GM19328 (cell line): ENCODE data around the gene DIP2A.

ENCODE experiments used
- ATAC-seq: cut with Tn5 transposase; IDR thresholded peaks from one replicate; pipeline ENCODE4 v1.9.1; 2021; ENCODE audit warnings: mild to moderate bottlenecking, moderate library complexity; ENCODE audit not compliant: unreplicated experiment

Gene DIP2A

DNA sequence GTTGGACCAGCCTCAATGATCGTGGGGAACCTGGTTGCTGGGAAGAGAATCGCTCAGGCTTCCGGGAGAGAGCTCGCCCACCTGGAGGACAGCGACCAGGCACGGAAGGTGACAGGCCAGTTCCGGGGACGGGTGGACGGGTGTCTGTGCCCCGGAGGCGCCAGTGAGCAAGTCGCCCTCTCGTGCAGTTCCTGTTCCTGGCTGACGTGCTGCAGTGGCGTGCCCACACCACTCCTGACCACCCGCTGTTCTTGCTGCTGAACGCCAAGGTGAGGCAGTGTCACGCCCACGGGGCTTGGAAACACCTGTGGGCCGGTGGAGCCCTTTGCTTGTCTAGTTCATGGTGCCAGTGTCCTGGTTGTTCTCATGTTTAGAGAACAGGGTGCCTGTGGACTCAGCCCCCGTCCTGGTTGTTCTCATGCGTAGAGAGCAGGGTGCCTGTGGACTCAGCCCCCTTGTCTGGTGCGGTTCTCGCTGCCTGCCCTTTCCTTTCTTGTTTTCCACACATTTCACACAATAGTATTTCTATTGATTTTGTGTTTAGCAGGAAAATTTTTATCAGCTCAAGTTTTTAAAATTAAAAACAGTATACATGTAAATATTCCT, 93.0 kb downstream of the DIP2A start:
- ATAC-seq = no peak

DNA sequence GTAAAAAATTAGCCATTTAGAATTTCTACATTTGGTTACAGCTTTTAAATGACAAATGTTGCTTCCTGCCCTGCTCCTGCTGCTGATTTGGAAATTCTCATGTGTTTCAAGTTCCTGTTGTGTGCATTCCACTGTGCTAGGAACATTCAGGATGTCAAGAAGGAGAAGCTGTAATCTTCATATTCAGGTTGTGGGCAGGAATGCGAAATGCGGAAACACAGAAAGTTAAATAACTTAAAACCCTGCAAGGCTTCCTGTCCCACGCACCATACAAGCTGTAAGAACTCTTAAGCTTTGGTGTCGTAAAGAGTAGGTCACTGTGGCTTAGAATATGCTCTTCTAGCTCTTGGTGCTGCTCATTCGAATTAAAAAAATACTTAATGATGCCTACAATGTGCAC, 93.6 kb downstream of the DIP2A start:
- ATAC-seq = no peak

DNA sequence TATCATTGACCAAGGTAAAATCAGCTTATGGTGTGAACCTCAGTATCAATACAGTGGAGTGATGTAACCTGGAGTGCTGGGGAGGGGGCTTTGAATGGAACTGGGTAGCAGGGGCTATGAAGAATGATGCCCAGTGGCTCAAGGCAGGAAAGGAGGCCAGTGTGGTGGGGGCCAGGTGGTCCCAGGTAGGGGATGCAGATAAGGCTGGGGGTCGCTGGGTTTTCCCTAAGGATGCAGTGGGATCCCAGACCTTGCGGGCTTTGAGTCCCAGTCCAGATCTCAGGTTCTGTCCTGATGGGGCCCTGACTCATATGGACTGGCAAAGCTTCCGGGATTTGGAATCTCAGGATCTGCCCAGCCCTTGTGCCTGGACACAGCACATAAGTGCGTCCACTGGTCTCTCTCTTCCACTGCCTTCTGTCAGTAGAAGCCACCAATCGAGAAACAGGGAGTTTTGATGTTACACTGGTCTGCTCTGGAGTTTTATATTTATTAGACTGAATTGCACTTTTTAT, 94.2 kb downstream of the DIP2A start:
- no peak for ATAC-seq

DNA sequence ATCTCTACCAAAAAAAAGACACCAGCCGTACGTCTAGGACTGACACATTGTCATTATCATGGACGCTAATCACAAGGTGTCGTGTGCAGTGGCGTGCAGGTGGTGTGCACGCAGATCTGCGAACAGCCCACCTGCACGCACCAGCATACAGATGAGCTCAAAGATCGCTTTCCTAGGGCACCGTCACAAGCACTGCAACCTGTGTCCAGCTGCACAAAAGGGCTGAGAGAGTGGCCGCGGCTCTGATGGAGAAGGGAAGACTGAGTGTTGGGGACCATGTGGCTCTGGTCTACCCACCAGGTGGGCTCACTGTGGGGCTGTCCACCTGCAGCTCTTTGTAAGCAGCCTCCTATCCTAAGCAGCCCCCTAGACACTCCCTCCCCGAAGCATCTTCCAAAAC, 95.3 kb downstream of the DIP2A start:
- ATAC-seq = no peak

DNA sequence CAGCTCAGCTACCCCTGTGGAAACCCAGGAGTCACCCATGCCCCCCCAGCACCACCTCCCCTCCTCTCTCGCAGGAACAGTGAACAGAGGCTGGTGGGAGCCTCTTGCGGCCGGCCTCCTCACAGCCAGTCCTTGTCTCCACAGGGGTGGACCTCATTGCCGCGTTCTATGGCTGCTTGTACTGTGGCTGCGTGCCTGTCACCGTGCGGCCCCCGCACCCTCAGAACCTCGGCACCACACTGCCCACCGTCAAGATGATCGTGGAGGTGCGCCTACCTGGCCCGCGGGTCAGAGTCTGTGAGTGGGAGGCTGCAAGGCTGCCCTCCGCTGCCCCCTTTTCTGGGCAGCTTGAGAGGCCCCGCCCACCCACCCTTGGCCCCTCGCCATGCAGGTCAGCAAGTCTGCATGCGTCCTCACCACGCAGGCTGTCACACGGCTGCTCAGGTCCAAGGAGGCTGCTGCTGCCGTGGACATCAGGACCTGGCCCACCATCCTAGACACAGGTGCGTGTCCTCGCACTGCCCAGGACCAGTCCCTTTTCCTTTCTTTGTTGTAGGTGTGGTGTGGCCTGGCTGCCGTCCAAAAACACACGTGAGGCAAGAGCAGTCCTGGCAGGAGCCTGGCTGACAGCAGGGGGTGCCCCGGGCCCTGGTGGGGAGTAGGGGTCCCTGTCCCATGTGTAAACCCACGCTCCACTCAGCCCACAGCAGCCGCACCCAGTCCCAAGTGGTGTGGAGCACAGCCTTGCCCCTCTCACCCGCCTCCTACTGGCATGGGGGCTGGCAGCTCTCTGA, 95.9 kb downstream of the DIP2A start:
- no peak for ATAC-seq

DNA sequence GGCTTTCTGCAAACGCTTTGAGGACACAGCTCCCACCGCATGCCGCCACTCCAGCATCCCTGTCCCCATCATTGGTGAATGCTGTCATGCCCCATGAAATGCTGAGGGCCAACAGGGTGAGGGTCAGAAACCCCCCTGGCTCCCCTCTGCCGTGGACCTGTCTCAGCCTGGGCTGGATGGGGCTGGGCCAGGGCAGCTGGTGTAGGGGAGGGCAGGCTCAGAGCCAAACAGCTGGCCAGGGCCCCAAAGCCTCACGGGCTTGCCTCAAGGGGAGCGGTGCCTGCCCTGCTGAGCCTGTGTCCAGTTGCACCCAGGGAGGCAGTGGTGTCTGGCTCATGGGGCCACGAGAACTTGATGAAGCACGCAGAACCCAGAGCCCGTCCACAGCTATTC, 96.5 kb downstream of the DIP2A start:
- no peak for ATAC-seq

DNA sequence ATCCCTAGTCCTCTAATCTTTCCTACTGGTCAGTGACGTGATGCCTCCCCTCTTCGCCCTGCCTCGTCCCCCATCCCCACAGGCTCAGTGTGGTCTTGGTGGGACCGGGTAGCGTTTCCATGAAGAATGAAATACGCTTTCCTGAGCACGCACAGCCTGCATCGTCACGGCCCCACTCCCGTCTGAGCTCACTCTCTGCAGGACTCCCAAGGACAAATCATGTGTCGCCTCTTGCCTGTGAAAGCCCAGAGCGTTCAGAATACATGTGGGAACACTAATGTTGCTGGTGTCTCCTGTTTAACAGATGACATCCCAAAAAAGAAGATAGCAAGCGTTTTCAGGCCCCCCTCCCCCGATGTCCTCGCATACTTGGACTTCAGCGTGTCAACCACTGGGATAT, 97.0 kb downstream of the DIP2A start:
- no peak for ATAC-seq

DNA sequence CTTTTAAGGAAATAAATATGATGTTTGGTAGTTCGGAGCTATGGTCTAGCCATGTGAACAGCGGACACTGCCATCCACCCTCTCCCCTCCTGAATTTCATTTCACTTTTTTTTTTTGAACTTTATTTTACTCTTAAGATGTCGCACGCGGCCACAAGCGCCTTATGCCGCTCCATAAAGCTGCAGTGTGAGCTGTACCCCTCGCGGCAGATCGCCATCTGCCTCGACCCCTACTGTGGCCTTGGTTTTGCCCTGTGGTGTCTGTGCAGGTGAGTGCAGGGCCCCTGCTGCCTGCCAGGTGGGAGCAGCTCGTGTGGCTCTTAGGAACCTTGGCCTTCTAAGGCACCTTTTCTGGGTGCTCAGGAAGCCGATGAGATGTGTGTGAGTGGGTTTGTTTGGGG, 98.1 kb downstream of the DIP2A start:
- ATAC-seq = no peak

DNA sequence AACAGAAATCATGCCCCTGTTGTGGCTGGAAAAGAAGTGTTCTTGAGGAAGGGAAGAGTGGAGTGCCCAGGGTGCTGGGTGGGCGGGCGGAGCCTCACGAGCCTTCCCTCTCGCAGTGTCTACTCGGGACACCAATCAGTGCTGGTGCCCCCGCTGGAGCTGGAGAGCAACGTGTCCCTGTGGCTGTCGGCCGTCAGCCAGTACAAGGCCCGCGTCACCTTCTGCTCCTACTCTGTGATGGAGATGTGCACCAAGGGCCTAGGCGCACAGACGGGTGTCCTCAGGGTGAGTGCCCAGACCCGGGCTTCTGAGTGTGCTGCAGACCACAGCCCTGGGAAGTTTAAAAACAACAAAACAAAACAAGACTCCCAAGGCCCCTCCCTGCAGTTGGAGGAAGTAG, 98.8 kb downstream of the DIP2A start:
- ATAC-seq = no peak

DNA sequence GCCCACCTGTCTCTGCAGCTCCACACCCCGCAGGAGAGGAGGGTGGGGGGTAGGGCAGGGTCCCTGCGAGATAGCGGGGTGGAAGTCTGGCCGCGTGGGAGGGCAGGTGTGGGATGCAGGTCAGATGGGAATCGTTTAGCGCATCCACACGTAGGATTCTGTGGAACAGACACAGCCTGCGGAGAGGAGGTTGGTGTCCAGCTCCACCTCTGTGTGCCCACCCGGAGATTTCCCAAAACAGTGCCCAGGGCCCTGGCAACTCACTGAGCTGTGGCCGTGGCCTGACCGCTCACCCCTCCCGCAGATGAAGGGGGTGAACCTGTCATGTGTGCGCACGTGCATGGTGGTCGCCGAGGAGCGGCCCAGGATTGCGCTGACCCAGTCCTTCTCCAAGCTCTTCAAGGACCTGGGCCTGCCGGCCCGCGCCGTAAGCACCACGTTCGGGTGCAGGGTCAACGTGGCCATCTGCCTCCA, 99.3 kb downstream of the DIP2A start:
- ATAC-seq = no peak

DNA sequence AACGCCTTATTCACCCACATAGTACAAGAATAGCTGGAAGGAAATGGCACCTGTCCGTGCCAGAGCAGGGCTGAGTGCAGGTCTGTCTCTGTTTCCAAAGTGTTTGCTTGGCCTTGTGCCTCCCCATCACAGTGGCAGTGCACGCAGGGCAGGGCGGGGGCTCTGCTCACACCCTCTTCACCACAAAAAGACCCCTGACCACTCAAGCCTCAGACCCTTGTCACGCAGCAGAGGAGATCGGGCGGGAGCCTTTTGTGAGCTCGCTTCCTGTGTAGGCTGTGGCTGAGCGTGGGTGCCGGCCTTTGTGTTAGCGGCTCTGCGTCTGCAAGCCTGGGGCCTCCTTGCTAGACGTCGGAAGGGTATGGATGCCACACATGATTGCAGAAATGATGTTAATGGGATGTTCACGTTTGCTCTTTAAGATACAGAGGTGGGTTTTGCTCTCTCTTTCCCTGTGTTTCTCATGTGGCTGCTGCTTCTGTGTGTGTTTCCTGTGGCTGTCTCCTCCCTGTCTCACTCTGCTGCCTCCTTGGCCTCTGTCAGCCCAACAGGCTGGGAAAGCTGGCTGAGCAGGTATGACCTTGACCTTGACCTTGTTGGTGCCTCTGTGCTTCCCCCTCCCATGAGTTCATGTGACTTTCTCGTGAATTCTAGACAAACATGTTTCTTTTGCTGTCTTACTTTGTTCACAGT, 100.7 kb downstream of the DIP2A start:
- ATAC-seq = no peak

DNA sequence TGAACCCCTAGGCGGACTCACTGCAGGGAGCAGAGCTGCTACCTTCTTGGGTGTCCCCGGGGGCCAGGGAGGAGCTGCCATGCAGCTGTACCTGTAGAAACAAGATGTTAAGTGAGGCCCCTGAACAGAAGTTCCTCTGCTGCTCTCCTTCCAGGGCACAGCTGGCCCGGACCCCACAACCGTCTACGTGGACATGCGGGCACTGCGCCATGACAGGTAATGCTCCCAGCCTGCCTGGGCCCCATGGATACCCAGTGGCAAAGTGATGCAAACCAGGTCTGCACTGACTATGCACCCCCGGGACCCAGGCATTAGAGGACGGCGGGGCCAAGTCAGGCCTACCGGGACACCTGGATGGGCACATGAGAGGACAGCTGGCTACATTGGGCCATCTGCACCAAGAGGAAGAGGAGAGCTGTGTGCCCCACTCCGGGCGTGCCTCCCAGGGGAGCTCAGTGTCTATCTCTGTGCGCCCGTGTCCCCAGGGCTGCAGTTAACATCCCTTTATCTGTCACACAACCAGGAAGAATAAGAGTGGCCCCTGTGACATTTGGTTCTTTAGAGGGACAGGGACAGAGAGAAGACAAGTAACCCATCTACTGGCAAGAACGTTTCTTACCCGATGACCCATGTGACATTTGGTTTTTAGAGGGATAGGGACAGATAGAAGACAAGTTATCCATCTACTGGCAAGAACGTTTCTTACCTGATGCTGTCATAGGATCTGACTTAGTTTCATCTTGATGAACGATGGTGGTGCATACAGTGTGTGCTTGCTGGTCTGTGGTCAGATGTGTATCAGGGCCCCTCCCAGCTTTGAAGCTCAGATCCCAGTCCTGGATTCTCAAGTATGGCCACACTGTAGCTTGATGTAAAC, 102.1 kb downstream of the DIP2A start:
- ATAC-seq = no peak

DNA sequence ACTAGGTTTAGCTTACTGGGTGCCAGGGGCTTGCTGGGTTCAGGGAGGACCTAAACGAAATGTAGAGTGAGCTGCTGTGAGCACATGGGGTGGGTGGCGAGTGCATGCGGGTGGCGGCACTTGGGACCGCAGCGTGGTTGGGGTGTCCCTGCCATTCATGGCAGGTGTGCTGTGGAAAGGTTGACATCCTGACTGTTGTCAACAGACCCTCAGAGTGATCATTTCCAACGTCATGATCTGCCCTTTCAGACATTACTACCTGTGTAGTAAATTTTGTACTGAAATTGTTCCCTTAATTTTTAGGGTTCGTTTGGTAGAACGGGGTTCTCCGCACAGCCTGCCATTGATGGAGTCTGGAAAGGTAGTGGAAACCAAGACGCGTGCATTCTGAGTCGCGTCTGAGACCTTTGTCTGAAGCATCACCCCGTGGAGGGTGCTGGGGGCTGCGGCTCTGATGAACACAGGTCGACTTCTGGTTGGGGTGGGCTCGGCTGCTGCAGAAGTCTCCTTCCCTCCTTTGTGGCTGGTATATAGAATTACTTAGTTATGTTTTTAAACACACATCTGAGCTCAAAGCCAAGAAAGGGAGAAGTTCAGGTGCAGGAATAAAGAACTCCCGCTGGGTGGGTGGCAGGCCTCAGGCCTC, 102.9 kb downstream of the DIP2A start:
- no peak for ATAC-seq

DNA sequence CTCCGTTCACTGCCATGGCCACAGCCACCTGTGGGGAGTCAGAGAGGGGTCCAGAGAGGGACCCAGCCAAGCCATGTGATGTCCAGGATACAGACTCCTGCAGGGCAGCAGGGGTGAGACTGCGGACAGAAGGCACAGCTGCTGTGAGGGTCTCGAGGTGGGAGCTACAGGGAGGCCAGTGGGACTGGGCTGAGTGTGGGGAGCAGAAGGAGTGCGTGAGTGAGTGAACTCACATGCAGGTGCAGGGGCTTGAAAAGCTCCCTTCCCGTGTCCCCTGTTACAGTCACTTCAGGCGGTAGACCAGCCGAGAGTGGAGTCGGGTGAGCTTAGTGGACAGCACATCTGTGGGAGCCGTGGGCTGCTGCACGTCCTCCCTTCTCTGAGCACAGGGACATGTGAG, 103.8 kb downstream of the DIP2A start:
- ATAC-seq = no peak

DNA sequence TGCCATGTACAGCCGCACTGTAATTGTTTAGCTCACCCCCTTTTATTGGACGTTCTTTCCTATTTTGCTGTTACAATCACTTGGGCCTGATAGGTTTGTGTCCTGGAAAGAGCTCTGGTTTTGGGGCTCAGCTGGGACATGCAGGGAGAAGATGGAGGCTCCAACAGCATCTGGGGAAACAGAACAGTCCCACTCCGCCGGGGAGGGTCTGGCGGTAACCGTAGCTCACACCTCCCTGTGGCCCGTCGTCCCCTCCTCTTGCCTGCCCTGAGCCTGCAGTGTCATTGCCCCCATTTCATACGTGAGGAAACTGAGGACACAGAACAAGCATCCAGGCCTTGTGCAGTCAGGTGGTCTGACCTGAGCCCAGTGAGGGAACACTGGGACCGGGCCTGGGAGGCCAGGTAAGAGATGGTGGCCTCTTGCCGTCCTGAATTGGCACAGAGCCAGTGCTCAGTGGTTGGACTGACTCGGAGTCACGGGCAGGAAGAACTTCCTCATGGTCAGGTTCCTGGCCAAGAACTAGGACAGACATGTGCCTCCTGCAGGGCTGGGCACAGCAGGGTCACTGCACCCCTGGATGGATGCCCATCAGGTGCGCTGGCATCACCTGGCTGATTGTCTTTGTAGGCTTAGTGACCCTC, 104.4 kb downstream of the DIP2A start:
- ATAC-seq = no peak

DNA sequence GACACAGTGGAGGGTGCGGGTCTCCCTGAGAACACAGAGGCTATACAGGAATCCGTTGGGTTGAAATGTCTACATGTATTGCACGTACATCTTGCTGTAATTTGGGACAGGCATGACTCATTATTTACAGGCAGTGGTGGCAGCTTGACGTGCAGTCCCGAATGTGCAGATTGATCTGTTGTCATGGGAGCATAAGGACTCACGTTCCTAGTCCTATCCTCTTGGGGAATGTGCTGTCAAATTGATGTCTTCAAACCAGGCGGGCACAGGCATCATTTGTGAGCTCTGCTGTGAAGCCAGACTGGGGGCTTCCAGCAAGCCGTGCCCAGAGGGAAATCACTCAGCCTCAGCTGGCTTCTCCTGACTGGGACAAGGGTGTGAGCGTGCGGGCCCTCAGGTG, 105.7 kb downstream of the DIP2A start:
- ATAC-seq = no peak

DNA sequence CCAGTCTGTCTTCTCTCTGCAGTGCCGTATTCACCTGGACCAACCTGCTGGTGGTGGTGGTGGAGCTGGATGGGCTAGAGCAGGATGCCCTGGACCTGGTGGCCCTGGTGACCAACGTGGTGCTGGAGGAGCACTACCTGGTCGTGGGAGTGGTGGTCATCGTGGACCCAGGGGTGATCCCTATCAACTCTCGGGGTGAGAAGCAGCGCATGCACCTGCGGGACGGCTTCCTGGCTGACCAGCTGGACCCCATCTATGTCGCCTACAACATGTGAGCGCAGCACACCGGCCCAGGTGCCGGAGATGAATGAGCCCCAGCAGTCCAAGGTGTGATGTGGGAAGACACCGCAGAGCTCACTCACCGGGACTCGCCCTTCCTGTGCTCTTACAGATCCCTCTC, 108.7 kb downstream of the DIP2A start:
- ATAC-seq = no peak

DNA sequence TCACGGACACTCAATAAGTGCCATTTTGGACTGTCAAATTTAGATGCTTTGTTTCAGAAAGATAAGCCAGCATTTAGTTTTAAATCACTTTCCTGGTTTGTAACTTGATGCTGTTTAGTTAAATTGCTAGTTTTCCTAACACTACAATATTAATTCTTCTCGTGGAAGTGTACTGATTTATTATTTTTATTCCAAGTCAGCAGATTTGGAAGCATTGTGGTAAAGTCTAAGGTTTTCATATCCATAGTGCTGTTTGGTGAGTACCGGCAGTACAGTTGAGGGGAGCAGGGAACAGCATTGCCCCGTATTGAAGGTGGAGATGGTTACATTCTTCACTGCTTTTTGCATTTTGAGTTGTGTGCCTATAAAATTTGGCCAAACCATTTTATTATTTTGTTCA, 109.9 kb downstream of the DIP2A start:
- ATAC-seq = no peak

DNA sequence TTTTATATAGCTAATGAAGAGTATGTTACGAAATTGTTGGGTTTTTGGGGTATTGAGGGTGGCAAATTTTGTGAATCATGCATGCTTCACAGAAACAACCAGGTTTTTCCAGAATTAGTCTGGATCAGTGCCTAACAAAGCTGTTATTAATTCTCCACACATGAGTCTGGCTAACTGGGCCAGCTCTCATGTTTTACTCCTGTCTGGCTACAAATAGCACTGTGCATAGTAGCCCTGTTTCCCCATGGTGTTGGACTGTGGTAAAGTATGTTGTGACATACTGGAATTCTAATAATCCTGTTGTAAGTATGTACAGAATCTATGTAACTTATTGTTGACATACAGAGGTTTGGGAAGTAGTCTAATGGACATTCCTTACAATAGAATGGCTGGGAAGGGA, 110.4 kb downstream of the DIP2A start:
- ATAC-seq = no peak

DNA sequence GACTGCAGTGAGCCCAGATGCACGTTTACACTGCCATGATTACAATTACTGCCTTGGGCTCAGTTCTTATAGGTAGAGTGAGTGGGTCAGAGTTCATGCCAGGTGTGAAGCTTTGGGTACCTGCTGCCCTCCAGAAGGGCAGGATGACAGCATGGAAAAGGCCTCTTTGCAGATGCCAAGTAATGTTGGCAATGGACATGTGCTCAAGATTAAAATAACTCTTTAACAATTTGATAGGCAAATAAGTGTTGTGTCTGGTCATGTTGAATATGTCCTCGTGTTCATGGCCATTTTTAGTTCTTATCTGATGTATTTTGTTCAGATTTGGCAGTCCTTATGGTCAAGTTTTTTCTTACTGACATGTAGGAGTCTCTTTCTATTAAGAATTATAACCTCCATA, 111.4 kb downstream of the DIP2A start:
- no peak for ATAC-seq
